NCI-H345 (cell line): ENCODE results near the gene HOXC9.

Source experiments
- DNase-seq: peaks from one replicate; lab custom pipeline; 2025; lab: John Stamatoyannopoulos, UW

Gene HOXC9

DNA sequence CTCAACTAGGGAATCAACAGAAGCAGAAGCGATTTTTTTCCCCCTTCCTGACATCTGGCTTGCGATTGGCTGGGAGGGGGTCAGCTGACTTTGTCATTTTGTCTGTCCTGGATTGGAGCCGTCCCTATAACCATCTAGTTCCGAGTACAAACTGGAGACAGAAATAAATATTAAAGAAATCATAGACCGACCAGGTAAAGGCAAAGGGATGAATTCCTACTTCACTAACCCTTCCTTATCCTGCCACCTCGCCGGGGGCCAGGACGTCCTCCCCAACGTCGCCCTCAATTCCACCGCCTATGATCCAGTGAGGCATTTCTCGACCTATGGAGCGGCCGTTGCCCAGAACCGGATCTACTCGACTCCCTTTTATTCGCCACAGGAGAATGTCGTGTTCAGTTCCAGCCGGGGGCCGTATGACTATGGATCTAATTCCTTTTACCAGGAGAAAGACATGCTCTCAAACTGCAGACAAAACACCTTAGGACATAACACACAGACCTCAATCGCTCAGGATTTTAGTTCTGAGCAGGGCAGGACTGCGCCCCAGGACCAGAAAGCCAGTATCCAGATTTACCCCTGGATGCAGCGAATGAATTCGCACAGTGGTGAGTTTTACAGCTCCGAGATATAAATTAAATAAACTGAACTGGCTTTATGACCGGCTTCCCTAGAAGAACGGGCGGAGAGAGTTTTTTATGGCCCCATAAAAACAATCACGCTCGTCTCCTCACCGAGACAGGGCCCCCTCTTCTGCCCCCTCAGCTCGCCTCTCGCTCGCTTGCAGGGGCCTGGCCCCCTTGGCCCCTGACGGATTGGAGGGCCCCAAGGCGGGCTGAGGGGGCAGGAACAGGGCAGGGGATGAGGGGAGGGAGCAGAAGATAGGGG is 28.6 kb downstream of the HOXC9 start, which contains the start of gene HOXC6:
TSS of gene HOXC6 (plus strand) at position 127 of the 888 bp plus-strand sequence. CDS start at position 209, 82 bp downstream.
- DNase-seq = peak; percentile 16

GRCh38 chr12:54029529-54030441 is 29.8 kb downstream of the HOXC9 start:
- no peak for DNase-seq

DNA sequence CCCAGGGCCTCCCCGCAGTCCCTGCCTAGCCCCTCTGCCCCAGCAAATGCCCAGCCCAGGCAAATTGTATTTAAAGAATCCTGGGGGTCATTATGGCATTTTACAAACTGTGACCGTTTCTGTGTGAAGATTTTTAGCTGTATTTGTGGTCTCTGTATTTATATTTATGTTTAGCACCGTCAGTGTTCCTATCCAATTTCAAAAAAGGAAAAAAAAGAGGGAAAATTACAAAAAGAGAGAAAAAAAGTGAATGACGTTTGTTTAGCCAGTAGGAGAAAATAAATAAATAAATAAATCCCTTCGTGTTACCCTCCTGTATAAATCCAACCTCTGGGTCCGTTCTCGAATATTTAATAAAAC is 30.5 kb downstream of the HOXC9 start:
- DNase-seq = no peak

GRCh38 chr12:54030889-54031471 is 31.0 kb downstream of the HOXC9 start:
- no peak for DNase-seq

DNA sequence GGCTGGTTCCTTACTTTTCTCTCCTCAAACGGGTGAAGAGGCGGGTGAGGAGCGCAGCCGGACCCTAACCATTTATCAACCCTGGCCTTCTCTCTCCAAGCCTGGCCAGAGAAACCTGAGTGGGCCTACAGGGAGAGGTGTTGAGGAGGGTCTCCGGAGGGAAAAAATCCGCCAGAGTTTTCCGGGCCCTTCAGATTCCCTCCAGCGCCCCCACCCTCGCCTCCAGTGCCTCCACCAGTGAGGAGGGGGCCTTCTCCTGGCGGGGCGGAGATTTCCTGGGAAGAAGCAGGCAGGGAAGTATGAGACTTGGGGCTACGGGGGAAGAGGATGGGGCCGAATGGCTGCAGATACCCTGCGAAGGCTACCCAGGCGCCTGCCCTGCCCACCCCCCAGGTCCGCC is 31.5 kb downstream of the HOXC9 start:
- DNase-seq = no peak

DNA sequence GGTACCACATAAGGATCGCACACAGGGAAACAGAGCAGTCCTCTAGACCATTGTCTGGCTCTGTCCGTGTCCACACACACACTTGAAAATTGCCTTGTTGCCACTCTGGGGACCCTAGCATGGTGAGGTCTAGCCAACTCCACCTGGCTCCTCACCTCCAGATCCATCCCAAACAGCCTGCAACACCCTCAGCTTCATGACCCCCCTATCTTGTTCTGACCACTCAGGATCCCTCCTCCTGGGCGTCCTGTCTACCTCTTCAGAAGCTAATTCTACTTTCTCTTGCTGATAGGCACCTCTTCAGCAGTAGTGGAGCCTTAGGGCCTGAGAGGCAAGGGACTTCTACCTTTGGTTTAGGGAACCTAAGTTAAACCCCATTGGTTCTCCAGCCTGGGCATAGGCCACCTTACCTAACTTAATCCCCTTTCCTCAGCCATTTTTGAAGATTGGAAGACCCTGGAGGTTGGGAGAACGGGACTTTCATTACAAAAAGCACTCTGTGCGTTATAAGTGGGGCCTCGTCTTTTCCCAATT is 32.2 kb downstream of the HOXC9 start:
- no peak for DNase-seq

- DNase-seq = peak; percentile 70
These were observed 32.7 kb downstream of the HOXC9 start, which contains the start of gene HOXC5 for GRCh38 chr12:54032627-54033100. HOXC5 (plus strand) TSS chr12:54033050; CDS start chr12:54033123, 73 bp downstream.

DNA sequence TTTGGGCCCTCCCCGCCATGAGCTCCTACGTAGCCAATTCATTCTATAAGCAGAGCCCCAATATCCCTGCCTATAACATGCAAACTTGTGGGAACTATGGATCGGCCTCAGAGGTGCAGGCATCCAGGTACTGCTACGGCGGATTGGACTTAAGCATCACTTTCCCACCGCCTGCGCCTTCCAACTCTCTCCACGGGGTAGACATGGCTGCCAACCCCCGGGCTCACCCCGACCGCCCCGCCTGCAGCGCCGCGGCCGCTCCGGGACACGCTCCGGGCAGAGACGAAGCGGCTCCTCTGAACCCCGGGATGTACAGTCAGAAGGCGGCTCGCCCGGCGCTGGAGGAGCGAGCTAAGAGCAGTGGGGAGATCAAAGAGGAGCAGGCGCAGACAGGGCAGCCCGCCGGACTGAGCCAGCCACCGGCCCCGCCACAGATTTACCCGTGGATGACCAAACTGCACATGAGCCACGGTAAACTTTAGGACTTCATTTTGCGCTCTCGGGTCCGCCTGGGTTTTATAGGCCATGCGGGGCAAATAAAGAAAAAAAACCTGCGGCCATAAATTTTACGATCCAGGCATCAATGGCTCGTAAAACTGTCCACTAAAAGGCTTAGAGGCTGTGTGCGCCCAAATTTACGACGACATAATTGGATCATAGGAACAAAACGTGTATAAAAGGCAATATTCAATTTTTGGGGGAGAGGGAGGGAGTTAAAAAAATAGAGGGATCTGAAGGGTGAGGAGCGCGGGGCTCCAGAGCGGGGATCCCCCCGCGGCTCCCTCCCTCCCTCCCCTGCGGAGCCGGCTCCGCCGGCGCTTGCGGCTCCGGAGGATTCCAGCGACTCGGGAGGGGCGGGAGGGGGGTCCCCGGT is 33.4 kb downstream of the HOXC9 start:
- DNase-seq = peak; percentile 43

DNA sequence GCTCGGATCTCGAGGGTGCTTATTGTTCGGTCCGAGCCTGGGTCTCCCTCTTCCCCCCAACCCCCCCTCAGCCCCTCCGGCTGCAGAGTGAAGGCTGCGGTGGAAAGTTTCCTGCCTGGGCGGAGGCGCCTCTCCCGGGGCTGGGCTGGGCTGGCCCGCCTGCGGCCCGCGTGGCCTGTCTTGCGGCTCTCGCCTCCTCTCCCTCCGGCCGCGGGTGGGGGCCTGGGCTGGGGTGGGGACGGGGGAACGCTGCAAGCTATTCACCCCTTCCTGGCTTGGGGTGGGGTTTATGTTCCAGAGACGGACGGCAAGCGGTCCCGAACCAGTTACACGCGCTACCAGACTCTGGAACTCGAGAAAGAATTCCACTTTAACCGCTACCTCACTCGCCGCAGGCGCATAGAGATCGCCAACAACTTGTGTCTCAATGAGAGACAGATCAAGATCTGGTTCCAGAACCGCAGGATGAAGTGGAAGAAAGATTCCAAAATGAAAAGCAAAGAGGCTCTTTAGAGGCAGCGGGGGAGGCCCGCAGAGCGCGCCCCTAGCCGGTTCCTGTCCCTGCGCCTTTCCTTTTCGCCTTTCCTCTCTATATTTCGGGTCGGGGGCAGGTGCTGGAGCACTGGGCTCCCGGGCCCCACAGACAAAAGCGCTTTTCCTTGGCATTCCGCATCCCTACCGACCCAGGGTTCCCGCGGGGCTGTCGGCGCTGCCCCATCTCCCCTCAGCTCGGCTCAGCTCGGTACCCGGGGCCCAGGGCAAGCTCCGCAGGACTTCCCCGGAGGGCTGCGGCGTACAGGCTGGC is 34.2 kb downstream of the HOXC9 start:
- no peak for DNase-seq

DNA sequence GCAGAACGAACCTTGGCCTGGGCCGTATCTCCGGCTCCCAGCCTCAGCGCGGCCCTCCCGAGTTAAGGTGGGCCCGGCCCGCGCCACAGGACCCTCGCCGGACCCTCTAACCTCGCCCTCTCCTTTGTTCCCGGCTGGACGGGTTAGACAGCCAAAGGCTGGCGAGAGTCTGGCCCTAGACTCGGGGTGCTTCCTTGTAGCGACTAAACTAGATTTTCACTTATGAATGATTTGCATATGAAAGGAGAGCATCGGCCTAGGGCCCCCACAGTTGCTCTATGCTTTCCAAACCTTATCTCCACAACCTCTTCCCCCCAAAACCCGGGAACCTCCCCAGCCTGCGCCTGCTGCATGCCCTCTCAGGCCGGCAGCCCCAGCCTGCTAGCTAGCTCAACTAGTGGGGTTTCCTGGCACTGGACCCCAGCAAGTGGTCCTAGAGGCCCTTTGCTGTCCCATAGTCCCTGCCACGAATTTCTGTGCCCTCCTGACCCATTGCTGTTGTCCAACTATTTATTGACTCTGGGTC is 34.9 kb downstream of the HOXC9 start:
- DNase-seq = no peak

DNA sequence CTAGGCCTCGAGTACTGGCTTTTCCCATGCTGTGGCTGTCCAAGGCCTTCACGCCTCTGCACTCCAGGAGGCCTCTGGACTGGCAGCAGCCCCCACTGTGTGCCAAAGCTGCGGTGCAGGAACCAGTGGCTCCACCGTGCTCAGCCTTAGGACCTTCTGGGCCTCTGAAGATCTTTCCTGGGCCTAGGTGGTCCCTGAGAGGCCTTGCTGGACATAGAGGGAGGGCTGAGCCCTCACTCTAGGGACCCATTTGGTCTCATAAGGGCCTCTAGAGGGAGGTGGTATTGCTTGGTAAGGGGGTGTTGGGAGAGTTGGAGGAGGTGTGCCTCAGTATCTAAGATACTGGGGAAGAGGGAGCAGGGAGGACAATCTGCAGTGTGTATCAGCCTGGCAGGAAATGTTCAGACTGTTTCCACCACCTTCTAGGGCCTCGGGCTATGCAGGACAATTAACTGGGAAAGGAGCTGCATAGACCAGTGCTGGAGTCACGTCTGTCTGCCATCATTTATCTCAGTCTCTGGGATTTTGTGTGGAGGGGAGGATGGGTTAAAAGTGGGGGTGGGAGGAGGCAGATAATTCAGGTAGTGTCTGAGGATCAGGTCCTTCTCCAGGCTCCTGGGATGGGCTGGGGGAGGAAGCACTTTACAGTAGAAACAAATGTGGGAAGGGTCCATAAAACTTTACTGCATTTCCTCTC is 35.8 kb downstream of the HOXC9 start:
- DNase-seq = no peak

DNA sequence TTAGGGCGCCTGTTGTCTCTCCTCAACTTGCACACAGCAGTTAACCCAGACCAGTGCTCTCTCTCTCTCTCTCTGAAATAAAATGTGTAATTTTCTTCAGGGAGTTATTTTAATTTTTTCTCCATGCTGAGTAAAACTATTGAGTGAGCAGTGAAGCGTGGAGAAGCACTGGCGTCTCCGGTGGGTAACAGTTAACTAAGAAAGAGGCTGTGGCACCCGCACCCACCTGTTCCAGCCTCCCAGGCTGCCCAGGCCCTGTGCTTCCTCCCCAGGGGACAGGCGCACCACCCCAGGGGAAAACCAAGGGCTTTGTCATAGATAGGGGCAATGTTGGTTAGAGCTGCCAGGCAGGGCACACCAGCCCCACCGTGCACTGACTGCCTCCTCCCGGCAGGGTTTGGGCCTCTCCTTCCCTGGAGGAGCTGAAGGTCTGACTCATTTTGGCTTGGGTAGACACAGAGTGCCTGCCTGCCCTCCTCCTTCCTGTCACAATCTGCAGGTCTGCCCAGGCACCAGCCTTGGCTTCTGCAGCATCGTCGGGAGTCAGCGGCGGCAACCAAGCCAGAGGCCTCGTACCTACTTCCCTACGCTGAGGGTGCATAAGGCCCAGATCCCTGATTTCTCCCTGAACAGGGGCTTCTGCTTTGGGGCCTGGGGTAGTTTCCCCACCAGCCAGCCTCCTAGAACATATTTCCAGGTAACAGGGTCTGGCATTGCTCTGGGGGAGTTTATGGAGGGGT is 36.8 kb downstream of the HOXC9 start:
- DNase-seq = peak; percentile 70

DNA sequence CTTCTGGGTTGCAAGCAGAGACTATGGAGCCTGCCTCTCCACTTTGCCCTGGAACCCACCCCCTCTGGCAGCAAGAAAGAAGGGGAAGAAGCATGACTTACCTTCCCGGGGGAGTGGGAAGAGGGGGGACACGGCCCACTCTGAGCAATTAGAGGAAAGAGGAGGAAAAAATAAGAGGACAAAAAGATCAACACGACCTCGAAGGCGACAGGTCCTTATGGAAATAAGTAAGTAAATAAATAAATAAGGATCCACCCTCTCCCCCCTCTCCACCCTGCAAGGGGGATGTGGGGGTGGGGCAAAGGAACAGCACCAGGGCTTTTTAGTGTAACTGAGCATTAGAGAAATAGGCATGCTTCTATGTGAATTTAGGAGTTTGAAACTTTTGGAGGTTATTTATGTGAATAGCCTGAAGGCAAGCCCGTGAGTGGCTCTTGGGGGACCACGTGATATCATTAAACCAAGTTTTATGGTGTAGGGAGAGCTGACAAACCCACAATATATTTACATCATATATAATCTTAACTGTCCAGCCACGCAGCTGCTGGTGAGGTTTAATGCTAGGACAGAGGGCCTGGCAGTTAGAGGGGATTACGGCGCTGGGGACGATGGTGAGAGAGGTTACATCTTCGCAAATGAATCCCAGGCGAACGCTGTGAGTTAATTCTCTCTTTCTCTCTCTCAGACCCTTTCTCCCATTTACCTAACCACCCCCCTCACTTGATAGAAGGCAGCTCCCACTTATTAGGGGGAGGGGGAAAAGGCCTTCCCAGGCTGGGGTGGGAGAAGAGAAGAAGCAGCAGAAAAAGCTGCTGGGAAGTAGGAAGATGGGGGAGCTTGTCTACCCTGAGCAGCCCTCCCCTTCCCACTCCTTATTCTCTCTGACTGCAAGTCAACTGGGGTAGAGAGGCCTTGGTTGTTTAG is 37.7 kb downstream of the HOXC9 start:
- DNase-seq = no peak

- DNase-seq = no peak
These were observed 38.4 kb downstream of the HOXC9 start for GRCh38 chr12:54038284-54038870.

- no peak for DNase-seq
These were observed 39.0 kb downstream of the HOXC9 start for GRCh38 chr12:54038871-54039414.

- DNase-seq = no peak
These were observed 39.6 kb downstream of the HOXC9 start for GRCh38 chr12:54039417-54040147.
